C4-2B (cell line): ENCODE data around the gene PCDHB7.
"Not testable (repeated sequence)": the region's sequence is repeated elsewhere in the genome, so short reads cannot be mapped to it uniquely, and the experiment has no call there.

Experiments
- ZFX ChIP-seq: fragments of 450-650 bp; IDR thresholded peaks from 2 replicates; pipeline ENCODE4 v1.6.1; 2017
- TF ChIP-seq, protein P1 (sequence below): fragments of 450-650 bp; conservative IDR thresholded peaks from 2 replicates; pipeline ENCODE4 v1.5.1; 2017; ENCODE audit warnings: mild to moderate bottlenecking

DNA sequence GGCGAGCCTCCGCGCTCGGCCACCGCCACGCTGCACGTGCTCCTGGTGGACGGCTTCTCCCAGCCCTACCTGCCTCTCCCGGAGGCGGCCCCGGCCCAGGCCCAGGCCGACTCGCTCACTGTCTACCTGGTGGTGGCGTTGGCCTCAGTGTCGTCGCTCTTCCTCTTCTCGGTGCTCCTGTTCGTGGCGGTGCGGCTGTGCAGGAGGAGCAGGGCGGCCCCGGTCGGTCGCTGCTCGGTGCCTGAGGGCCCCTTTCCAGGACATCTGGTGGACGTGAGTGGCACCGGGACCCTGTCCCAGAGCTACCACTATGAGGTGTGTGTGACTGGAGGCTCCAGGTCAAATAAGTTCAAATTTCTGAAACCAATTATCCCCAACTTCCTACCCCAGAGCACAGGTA is 38.4 kb downstream of the PCDHB7 start:
- TF ChIP-seq, protein P1, sequence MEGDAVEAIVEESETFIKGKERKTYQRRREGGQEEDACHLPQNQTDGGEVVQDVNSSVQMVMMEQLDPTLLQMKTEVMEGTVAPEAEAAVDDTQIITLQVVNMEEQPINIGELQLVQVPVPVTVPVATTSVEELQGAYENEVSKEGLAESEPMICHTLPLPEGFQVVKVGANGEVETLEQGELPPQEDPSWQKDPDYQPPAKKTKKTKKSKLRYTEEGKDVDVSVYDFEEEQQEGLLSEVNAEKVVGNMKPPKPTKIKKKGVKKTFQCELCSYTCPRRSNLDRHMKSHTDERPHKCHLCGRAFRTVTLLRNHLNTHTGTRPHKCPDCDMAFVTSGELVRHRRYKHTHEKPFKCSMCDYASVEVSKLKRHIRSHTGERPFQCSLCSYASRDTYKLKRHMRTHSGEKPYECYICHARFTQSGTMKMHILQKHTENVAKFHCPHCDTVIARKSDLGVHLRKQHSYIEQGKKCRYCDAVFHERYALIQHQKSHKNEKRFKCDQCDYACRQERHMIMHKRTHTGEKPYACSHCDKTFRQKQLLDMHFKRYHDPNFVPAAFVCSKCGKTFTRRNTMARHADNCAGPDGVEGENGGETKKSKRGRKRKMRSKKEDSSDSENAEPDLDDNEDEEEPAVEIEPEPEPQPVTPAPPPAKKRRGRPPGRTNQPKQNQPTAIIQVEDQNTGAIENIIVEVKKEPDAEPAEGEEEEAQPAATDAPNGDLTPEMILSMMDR, result not testable (repeated sequence)
- not testable (repeated sequence) for TF ChIP-seq ZFX
